Mesodermal cell (in vitro differentiated cells): Measurements from ENCODE around the gene SEC16A.

ENCODE experiments used
- H3K27ac ChIP-seq: 2 replicates; pipeline ENCODE4 v1.7.0; 2013; ENCODE audit warnings: mild to moderate bottlenecking, low read depth, low read length, moderate library complexity; ENCODE audit not compliant: severe bottlenecking
- H3K36me3 ChIP-seq: 2 replicates; pipeline ENCODE4 v1.7.1; 2013; ENCODE audit warnings: mild to moderate bottlenecking, low read length, moderate library complexity; ENCODE audit not compliant: control insufficient read depth, insufficient read depth
- H3K4me1 ChIP-seq: one replicate; pipeline ENCODE4 v1.7.1; 2013; ENCODE audit warnings: mild to moderate bottlenecking, low read length; ENCODE audit not compliant: insufficient read depth, control insufficient read depth, poor library complexity, severe bottlenecking
- H3K4me3 ChIP-seq: 2 replicates; pipeline ENCODE4 v1.7.0; 2013; ENCODE audit warnings: low read length, control low read depth, mild to moderate bottlenecking; ENCODE audit not compliant: insufficient read depth, poor library complexity, severe bottlenecking; ENCODE audit errors: extremely low read depth
- H3K9me3 ChIP-seq: 2 replicates; pipeline ENCODE4 v1.7.1; 2013; ENCODE audit warnings: mild to moderate bottlenecking, low read length, moderate library complexity; ENCODE audit not compliant: control insufficient read depth
- WGBS, 2 experiments: methylation state at CpG; one replicate each; pipeline ENCODE4 v1.1.5; 2013; ENCODE audit warnings: missing lambda C conversion rate in 2 of 2; ENCODE audit not compliant: insufficient coverage in 2 of 2; 5-methylcytosine and 5-hydroxymethylcytosine counted together

SEC16A gene

GRCh38 chr9:136400038-136400834, 82.6 kb downstream of the SEC16A start, which contains the start of gene SNAPC4:
Gene SNAPC4 (minus strand): TSS chr9:136400170. CDS start chr9:136398428, 1,742 bp downstream.
- Histone ChIP-seq H3K27ac (peak within 1 kb of the TSS; percentile 59), H3K36me3 (peaks cover 64% of the 10 kb centered on the region), H3K9me3 (no peaks in the 10 kb centered on the region), H3K4me1 (peaks cover 9% of the 10 kb centered on the region), H3K4me3 (peak within 1 kb of the TSS; percentile 83)
- 20 to 25% methylated on average over 50 to 57 of the region's 71 CpGs for WGBS, 2 experiments

- Histone ChIP-seq H3K4me3 (peak overlapping the region; percentile 83), H3K36me3 (peaks cover 65% of the 10 kb centered on the region), H3K9me3 (no peaks in the 10 kb centered on the region), H3K27ac (no peak overlapping the region), H3K4me1 (peaks cover 9% of the 10 kb centered on the region)
- WGBS, 2 experiments, result 4 to 5% methylated on average over 60 to 66 of the region's 67 CpGs
Observed at GRCh38 chr9:136399176-136400037, 83.4 kb downstream of the SEC16A start.

- Histone ChIP-seq H3K36me3 (peaks cover 65% of the 10 kb centered on the region), H3K4me1 (peaks cover 9% of the 10 kb centered on the region), H3K9me3 (no peaks in the 10 kb centered on the region), H3K4me3 (no peak overlapping the region), H3K27ac (no peak overlapping the region)
- WGBS, 2 experiments, result 99% methylated on average over 11 to 12 of the region's 12 CpGs
Observed at GRCh38 chr9:136398286-136398685, 84.6 kb downstream of the SEC16A start.

GRCh38 chr9:136397643-136398042, 85.2 kb downstream of the SEC16A start:
- Histone ChIP-seq H3K27ac (no peak overlapping the region), H3K4me1 (peaks cover 9% of the 10 kb centered on the region), H3K36me3 (peaks cover 70% of the 10 kb centered on the region), H3K4me3 (no peak overlapping the region), H3K9me3 (no peaks in the 10 kb centered on the region)
- 100% methylated on average over 3 of the region's 6 CpGs; no CpG with 5 or more reads in 1 of the 2 experiments for WGBS, 2 experiments

- Histone ChIP-seq H3K4me3 (no peak overlapping the region), H3K4me1 (peaks cover 9% of the 10 kb centered on the region), H3K36me3 (peaks cover 75% of the 10 kb centered on the region), H3K9me3 (no peaks in the 10 kb centered on the region), H3K27ac (no peak overlapping the region)
- 97 to 100% methylated on average over 3 to 4 of the region's 4 CpGs for WGBS, 2 experiments
Observed at GRCh38 chr9:136396219-136396515, 86.7 kb downstream of the SEC16A start.

GRCh38 chr9:136395345-136396218, 87.3 kb downstream of the SEC16A start:
- H3K9me3 ChIP-seq, result no peaks in the 10 kb centered on the region
- no peak overlapping the region for H3K27ac ChIP-seq
- no peak overlapping the region for H3K4me3 ChIP-seq
- WGBS, 2 experiments, result 94 to 97% methylated on average over 15 to 22 of the region's 26 CpGs
- H3K4me1 ChIP-seq, result peaks cover 9% of the 10 kb centered on the region
- peaks cover 81% of the 10 kb centered on the region for H3K36me3 ChIP-seq

- H3K36me3 ChIP-seq, result peaks cover 86% of the 10 kb centered on the region
- H3K4me1 ChIP-seq, result peaks cover 9% of the 10 kb centered on the region
- H3K9me3 ChIP-seq, result no peaks in the 10 kb centered on the region
- no peak overlapping the region for H3K4me3 ChIP-seq
- WGBS, 2 experiments, result 92 to 96% methylated on average over 13 of the region's 13 CpGs
- H3K27ac ChIP-seq, result no peak overlapping the region
Observed at GRCh38 chr9:136395020-136395340, 87.9 kb downstream of the SEC16A start.

- no peaks in the 10 kb centered on the region for H3K9me3 ChIP-seq
- peaks cover 91% of the 10 kb centered on the region for H3K36me3 ChIP-seq
- peaks cover 9% of the 10 kb centered on the region for H3K4me1 ChIP-seq
- 95 to 97% methylated on average over 19 to 20 of the region's 21 CpGs for WGBS, 2 experiments
- H3K27ac ChIP-seq, result no peak overlapping the region
- H3K4me3 ChIP-seq, result no peak overlapping the region
Observed at GRCh38 chr9:136394312-136395019, 88.4 kb downstream of the SEC16A start.

- Histone ChIP-seq H3K36me3 (peaks cover 97% of the 10 kb centered on the region), H3K4me1 (peaks cover 4% of the 10 kb centered on the region), H3K4me3 (no peak overlapping the region), H3K27ac (no peak overlapping the region), H3K9me3 (no peaks in the 10 kb centered on the region)
- WGBS, 2 experiments, result 92 to 95% methylated on average over 13 to 17 of the region's 17 CpGs
Observed at GRCh38 chr9:136393531-136393930, 89.3 kb downstream of the SEC16A start.
